Muscle of leg (tissue), 11 donors: ENCODE measurements around the gene SMAD3. TPM values are rescaled to one million over a fixed set of nuclear protein-coding genes. Genes with fewer than 3 reads are reported as not detected.
A peak's percentile ranks its signal among the peaks of the same experiment; 100 is the strongest.

Source experiments
- DNase-seq: peaks from one replicate; pipeline ENCODE4 v3.0.0; 2013
- H3K27ac ChIP-seq: one replicate; pipeline ENCODE4 v1.5.1; 2013; ENCODE audit warnings: mild to moderate bottlenecking, low read length, control low read depth
- H3K27me3 ChIP-seq: one replicate; pipeline ENCODE4 v1.6.1; 2013; ENCODE audit warnings: low read length; ENCODE audit not compliant: control insufficient read depth, insufficient read depth
- H3K36me3 ChIP-seq: one replicate; pipeline ENCODE4 v1.6.1; 2013; ENCODE audit warnings: low read length; ENCODE audit not compliant: control insufficient read depth, insufficient read depth
- H3K4me1 ChIP-seq: one replicate; pipeline ENCODE4 v1.6.1; 2013; ENCODE audit warnings: low read length; ENCODE audit not compliant: control insufficient read depth, insufficient read depth
- H3K4me3 ChIP-seq: one replicate; pipeline ENCODE4 v1.5.1; 2013; ENCODE audit warnings: low read length, control low read depth
- H3K9me3 ChIP-seq: replicated peaks from 2 replicates; pipeline ENCODE4 v1.6.1; 2013; ENCODE audit warnings: low read depth, low read length; ENCODE audit not compliant: control insufficient read depth
- WGBS: methylation state at CpG from one replicate; pipeline ENCODE4 v1.1.5; 2013; ENCODE audit warnings: missing lambda C conversion rate; ENCODE audit not compliant: insufficient coverage; 5-methylcytosine and 5-hydroxymethylcytosine counted together
- polyA plus RNA-seq, 8 donors: library from polyadenylated mRNA; unstranded; fragments of 120-200 nt; gene quantifications; one replicate each; pipeline versions ENCODE4 v1.2.1 to v1.2.3, GENCODE V29; 2013; ENCODE audit warnings: inconsistent platforms in 1 of 8, low replicate concordance in 1 of 8; ENCODE audit not compliant: insufficient read length in 8 of 8, insufficient read depth in 1 of 8
- total RNA-seq: library from RNA; stranded (reverse); fragments of 120-200 nt; gene quantifications from one replicate; pipeline ENCODE4 v1.2.4, GENCODE V29; 2013

SMAD3 gene
- total and polyA plus RNA-seq, 9 donors: 18.3 to 34.0 (median 25.8) TPM

- Histone ChIP-seq H3K27ac (peak overlapping the region; percentile 26), H3K4me1 (peaks cover 62% of the 10 kb centered on the region), H3K36me3 (peaks cover 5% of the 10 kb centered on the region), H3K4me3 (no peak overlapping the region), H3K27me3 (no peaks in the 10 kb centered on the region), H3K9me3 (no peaks in the 10 kb centered on the region)
- DNase-seq: no peak
- WGBS: 73% methylated on average over 4 of the region's 7 CpGs
These were observed 25.1 kb downstream of the SMAD3 start for GRCh38 chr15:67090297-67091070.

DNA sequence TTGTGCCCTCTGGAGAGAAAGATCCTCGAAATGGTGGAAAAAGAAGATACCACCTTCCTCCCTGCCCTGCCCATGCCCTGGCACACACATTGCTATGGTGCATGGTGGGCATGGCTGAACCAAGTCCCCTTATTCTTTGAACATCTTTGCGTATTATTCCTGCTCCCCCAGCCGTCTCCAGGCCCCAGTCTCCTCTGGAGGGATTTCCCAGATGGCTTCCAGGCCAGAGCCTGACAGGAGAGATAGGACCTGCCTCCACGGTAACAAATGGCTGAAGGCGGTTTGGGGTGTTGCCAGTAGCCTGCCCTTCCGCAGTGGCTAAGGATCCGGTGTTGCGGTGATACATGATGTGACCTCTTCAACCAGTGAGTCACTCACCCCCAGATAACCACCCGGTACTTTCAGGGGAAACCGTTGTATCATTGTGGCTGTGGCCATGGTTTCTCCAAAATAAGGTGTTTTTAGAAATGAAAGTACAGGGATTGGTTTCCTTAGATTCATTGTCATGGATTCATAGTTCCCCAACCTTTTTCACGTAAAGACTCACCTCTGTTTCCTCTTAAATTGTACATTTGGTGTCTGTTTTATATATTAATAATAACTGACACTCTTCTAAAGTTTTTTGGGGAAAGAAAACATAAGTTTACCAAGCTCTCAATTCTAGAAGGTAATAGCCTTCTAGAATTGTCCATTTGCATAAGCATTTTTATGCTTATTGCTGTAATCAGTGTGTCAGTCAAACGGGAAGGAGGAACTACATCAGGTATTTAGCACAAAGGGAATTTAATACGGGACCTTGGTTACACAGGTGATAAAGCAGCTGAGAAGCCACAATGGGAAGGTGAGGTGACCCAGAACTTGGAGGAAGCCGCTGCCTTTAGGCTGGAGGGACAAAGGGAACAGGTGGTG is 25.9 kb downstream of the SMAD3 start:
- H3K4me1 ChIP-seq: peaks cover 57% of the 10 kb centered on the region
- peaks cover 5% of the 10 kb centered on the region for H3K36me3 ChIP-seq
- H3K9me3 ChIP-seq: no peaks in the 10 kb centered on the region
- no peak overlapping the region for H3K4me3 ChIP-seq
- H3K27ac ChIP-seq: peak overlapping the region; percentile 26
- WGBS: 35% methylated on average over 7 of the region's 14 CpGs
- no peak for DNase-seq
- H3K27me3 ChIP-seq: no peaks in the 10 kb centered on the region

- H3K36me3 ChIP-seq: peaks cover 5% of the 10 kb centered on the region
- WGBS: 34% methylated on average over 5 of the region's 7 CpGs
- peaks cover 56% of the 10 kb centered on the region for H3K4me1 ChIP-seq
- H3K27me3 ChIP-seq: no peaks in the 10 kb centered on the region
- no peaks in the 10 kb centered on the region for H3K9me3 ChIP-seq
- H3K27ac ChIP-seq: no peak overlapping the region
- H3K4me3 ChIP-seq: no peak overlapping the region
- no peak for DNase-seq
These were observed 26.7 kb downstream of the SMAD3 start for GRCh38 chr15:67091980-67092677.

DNA sequence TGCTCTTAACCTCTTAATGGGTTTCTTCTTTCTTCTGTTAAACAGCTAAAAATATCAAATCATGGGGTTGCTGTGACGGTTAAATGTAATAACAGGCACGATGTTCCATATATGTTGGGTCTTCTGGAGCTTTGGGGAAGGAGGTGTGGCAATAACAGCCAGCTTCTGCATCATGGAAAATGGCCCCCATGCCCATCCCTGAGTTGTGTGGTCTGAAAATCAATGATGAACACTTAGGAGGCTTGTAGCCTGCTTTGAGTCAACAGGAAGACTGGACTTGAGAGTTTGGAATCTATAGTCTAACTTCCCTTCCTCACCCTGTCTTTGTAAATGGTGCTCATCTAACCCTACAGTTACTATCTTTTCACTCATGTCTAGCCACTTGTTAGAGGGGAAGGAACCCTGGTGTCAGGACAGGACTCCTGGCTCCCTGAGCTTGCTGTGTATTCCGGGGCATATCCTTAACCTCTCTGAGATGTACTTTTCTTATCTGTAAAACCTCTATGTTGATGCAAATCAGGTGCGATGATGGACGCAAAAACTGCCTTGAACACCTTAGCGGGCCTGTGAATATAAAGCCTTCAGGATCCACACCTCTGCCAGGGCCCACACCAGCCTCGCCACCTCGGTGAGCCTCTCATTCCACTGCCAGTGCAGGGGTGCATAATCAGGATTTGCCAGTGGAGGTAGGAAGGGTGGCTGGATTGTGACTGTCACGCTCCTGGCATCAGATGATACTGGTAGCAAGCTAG is 27.5 kb downstream of the SMAD3 start:
- Histone ChIP-seq H3K4me1 (peaks cover 54% of the 10 kb centered on the region), H3K36me3 (peaks cover 7% of the 10 kb centered on the region)
- 78% methylated on average over 5 of the region's 9 CpGs for WGBS

GRCh38 chr15:67093504-67093862 is 28.1 kb downstream of the SMAD3 start:
- H3K4me3 ChIP-seq: no peak overlapping the region
- H3K27me3 ChIP-seq: no peaks in the 10 kb centered on the region
- H3K27ac ChIP-seq: no peak overlapping the region
- peaks cover 56% of the 10 kb centered on the region for H3K4me1 ChIP-seq
- peak; percentile 81 for DNase-seq
- H3K36me3 ChIP-seq: peaks cover 7% of the 10 kb centered on the region
- no peaks in the 10 kb centered on the region for H3K9me3 ChIP-seq
- WGBS: 58% methylated on average over 7 of the region's 7 CpGs

More for the DNA sequence above, 27.5 kb downstream of the SMAD3 start:
- Histone ChIP-seq H3K4me3 (no peak overlapping the region), H3K27ac (no peak overlapping the region), H3K27me3 (no peaks in the 10 kb centered on the region), H3K9me3 (no peaks in the 10 kb centered on the region)
- DNase-seq: no peak

DNA sequence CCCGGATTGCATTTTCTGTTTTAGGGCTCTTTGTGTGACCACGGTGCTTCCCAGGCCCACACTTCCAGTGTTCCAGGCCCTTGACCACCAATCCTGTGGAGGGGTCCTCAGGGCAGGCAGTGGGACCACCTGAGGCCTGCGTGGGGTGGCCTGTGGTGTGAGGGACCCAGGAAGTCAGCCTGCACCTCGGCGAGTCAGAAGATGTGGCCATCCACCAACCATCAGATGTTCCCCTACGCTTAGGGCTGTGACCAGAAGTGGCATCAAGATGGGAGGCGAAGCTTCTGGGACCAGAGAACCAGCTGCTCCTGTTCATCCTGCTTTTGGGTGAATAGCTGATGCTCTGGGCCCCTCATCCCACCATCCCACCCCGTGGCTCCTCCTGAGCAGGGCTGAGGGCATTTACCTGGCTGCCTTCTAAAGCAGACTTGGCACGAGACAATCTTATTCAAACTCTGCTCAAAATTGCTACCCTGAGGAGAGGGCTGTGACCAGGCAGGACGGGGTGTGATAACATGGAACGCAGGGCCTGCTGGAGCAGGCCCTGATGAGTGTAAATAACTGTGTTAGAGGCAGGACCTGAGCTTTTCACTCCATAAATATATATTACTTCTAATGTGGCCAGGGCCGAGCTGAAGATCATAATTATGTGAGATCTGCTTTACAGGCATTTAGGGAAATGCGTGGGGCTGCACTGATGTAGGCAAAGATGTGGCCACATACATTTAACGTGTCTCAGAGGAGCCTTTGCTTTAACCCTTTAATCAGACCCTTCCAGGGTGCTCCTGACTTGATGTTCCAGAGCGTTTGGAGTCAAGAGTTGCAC is 28.8 kb downstream of the SMAD3 start:
- 81% methylated on average over 9 of the region's 15 CpGs for WGBS
- Histone ChIP-seq H3K36me3 (peaks cover 7% of the 10 kb centered on the region), H3K4me3 (no peak overlapping the region), H3K4me1 (peaks cover 56% of the 10 kb centered on the region), H3K27me3 (no peaks in the 10 kb centered on the region), H3K9me3 (no peaks in the 10 kb centered on the region), H3K27ac (no peak overlapping the region)
- DNase-seq: no peak

- H3K4me3 ChIP-seq: no peak overlapping the region
- no peak overlapping the region for H3K27ac ChIP-seq
- WGBS: no CpG with 5 or more reads among the region's 7 CpGs
- DNase-seq: no peak
- H3K9me3 ChIP-seq: no peaks in the 10 kb centered on the region
- peaks cover 9% of the 10 kb centered on the region for H3K36me3 ChIP-seq
- peaks cover 40% of the 10 kb centered on the region for H3K4me1 ChIP-seq
- H3K27me3 ChIP-seq: no peaks in the 10 kb centered on the region
These were observed 30.5 kb downstream of the SMAD3 start for GRCh38 chr15:67095912-67096311.

GRCh38 chr15:67096546-67097294 is 31.3 kb downstream of the SMAD3 start:
- no peak for DNase-seq
- no peaks in the 10 kb centered on the region for H3K9me3 ChIP-seq
- no peaks in the 10 kb centered on the region for H3K27me3 ChIP-seq
- H3K27ac ChIP-seq: no peak overlapping the region
- 75% methylated on average over 2 of the region's 2 CpGs for WGBS
- H3K36me3 ChIP-seq: peaks cover 9% of the 10 kb centered on the region
- H3K4me1 ChIP-seq: peaks cover 35% of the 10 kb centered on the region
- H3K4me3 ChIP-seq: no peak overlapping the region
